Osteocyte (in vitro differentiated cells): ENCODE data around the gene PSMA6. TPM values are rescaled to one million over a fixed set of nuclear protein-coding genes. Genes with fewer than 3 reads are reported as not detected.
"Not testable (repeated sequence)": the region's sequence is repeated elsewhere in the genome, so short reads cannot be mapped to it uniquely, and the experiment has no call there.

Experiments used
- DNase-seq: peaks from one replicate; pipeline ENCODE4 v3.0.0; 2021; ENCODE audit warnings: mixed read lengths; ENCODE audit not compliant: unreplicated experiment; ENCODE audit errors: extremely low spot score
- H3K27ac Mint-ChIP-seq: one replicate; pipeline ENCODE4 v1.8.0; 2021; ENCODE audit warnings: mild to moderate bottlenecking, mixed read lengths; ENCODE audit not compliant: unreplicated experiment
- H3K27me3 Mint-ChIP-seq: one replicate; pipeline ENCODE4 v1.8.0; 2021; ENCODE audit warnings: mixed read lengths; ENCODE audit not compliant: unreplicated experiment
- H3K36me3 Mint-ChIP-seq: one replicate; pipeline ENCODE4 v1.8.0; 2021; ENCODE audit warnings: mixed read lengths; ENCODE audit not compliant: unreplicated experiment
- H3K4me1 Mint-ChIP-seq: one replicate; pipeline ENCODE4 v1.8.0; 2021; ENCODE audit warnings: mixed read lengths; ENCODE audit not compliant: unreplicated experiment
- H3K4me3 Mint-ChIP-seq: one replicate; pipeline ENCODE4 v1.8.0; 2021; ENCODE audit warnings: mild to moderate bottlenecking, moderate library complexity, mixed read lengths; ENCODE audit not compliant: unreplicated experiment
- H3K9me3 Mint-ChIP-seq: one replicate; pipeline ENCODE4 v1.8.0; 2021; ENCODE audit warnings: mixed read lengths; ENCODE audit not compliant: unreplicated experiment
- total RNA-seq: library from RNA; stranded (reverse); gene quantifications from 2 replicates; pipeline ENCODE4 v1.2.1, GENCODE V29; 2021
- TF ChIP-seq, protein P1 (sequence below): fragments of 200-600 bp; sonication (generic); IDR thresholded peaks from 2 replicates; pipeline ENCODE4 v1.5.0; 2021; ENCODE audit warnings: antibody characterized with exemption, mild to moderate bottlenecking, moderate library complexity

The PSMA6 gene
- total RNA-seq, 1 donor from 2014 or later, result 146 TPM

DNA sequence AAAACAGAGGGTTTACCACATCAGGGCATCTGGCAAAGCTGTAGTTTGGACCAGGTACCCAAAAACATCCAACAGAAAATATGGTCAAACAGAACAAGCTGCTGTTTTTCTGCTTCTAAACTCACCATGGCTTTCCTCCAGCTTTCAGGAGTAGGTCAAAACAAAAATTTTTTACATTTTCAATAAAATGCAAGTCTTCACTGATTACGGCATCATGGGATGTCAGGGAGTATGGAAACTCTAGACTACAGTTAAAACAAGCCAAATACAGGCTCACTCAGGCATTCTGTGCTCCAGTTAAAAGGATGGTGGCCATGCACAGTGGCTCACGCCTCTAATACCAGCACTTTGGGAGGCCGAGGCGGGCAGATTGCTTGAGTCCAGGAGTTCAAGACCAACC, 47.1 kb upstream of the PSMA6 start:
- TF ChIP-seq, protein P1, sequence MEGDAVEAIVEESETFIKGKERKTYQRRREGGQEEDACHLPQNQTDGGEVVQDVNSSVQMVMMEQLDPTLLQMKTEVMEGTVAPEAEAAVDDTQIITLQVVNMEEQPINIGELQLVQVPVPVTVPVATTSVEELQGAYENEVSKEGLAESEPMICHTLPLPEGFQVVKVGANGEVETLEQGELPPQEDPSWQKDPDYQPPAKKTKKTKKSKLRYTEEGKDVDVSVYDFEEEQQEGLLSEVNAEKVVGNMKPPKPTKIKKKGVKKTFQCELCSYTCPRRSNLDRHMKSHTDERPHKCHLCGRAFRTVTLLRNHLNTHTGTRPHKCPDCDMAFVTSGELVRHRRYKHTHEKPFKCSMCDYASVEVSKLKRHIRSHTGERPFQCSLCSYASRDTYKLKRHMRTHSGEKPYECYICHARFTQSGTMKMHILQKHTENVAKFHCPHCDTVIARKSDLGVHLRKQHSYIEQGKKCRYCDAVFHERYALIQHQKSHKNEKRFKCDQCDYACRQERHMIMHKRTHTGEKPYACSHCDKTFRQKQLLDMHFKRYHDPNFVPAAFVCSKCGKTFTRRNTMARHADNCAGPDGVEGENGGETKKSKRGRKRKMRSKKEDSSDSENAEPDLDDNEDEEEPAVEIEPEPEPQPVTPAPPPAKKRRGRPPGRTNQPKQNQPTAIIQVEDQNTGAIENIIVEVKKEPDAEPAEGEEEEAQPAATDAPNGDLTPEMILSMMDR, result no peak
- Mint-ChIP-seq H3K27ac (no peak overlapping the region), H3K4me1 (peaks cover 7% of the 10 kb centered on the region), H3K9me3 (no peaks in the 10 kb centered on the region), H3K4me3 (no peak overlapping the region), H3K36me3 (no peaks in the 10 kb centered on the region), H3K27me3 (no peaks in the 10 kb centered on the region)
- no peak for DNase-seq

DNA sequence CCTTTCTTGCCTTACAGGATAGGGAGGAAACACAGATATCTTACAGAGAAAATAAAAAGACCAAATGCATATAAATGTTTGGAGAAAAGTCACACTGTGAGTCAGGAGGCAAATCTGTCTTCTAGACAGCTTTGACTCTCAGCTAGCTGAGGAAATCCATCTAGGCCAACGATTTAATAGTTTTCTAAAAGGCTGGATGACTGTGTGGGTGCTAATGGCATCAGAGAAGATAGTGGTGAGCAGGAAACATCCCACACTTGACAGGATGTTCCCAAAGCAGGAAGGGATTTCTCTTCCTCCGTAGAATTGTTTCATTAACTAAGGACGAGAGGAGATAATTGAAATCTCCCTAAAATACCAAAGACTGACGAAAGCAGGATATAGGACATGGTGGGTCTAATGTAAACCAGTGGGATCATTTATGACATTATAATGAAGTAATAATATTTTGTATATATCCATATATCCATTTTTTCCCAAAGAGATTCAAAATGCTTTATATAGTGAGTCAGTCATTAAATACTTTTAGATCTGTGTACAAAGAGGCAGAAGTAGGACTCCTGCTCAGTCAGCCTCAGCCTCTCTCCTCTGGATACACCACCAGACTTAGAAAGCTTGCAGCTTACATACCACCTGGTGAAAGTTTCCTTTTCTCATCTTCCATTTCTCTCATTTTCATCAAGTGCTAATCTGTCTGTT, 44.3 kb upstream of the PSMA6 start:
- TF ChIP-seq, protein P1, result no peak
- peaks cover under 1% of the 10 kb centered on the region for H3K4me1 Mint-ChIP-seq

DNA sequence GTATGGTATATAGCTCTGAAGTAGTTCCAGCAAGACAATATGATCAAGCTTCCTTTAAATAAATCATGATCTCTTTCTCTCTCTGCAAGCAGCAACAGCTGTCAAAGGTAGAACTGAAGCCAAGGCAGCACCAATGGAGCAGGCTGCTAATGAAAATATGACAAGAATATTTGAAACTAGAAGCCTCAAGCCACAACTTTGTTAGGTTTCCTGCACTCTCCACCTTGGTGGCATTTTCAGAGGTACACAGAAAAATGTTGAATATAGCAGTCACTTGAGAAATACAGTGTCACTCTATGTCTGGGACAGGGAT, 43.8 kb upstream of the PSMA6 start:
- Mint-ChIP-seq H3K4me3 (no peak overlapping the region), H3K27ac (no peak overlapping the region), H3K27me3 (no peaks in the 10 kb centered on the region), H3K4me1 (no peaks in the 10 kb centered on the region), H3K9me3 (no peaks in the 10 kb centered on the region), H3K36me3 (no peaks in the 10 kb centered on the region)
- no peak for DNase-seq
- TF ChIP-seq, protein P1, result no peak

More for the DNA sequence above, 44.3 kb upstream of the PSMA6 start:
- Mint-ChIP-seq H3K27ac (no peak overlapping the region), H3K27me3 (no peaks in the 10 kb centered on the region), H3K4me3 (no peak overlapping the region), H3K9me3 (no peaks in the 10 kb centered on the region), H3K36me3 (no peaks in the 10 kb centered on the region)
- no peak for DNase-seq

DNA sequence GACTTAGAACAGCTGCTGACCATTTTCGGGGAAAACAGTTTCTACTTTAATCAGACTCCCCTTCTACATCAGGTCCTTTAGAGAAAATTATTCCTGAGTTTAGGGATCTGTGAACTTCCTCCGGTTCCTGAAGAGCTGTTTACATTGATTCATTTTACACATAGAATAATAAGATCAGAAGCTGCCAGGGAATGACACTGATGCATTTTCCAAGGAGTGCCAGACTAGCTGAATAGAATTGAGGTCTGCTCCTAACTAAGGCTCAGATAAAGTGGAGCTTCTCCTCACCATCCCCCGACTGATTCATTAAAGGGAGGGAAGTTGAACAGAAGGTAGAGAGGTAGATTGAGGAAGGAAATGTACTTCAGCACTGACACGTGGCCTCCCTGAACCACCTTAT, 41.9 kb upstream of the PSMA6 start:
- no peaks in the 10 kb centered on the region for H3K4me1 Mint-ChIP-seq
- DNase-seq, result no peak
- peaks cover 4% of the 10 kb centered on the region for H3K36me3 Mint-ChIP-seq
- H3K27ac Mint-ChIP-seq, result no peak overlapping the region
- no peaks in the 10 kb centered on the region for H3K27me3 Mint-ChIP-seq
- TF ChIP-seq, protein P1, result no peak
- H3K4me3 Mint-ChIP-seq, result no peak overlapping the region
- H3K9me3 Mint-ChIP-seq, result no peaks in the 10 kb centered on the region

DNA sequence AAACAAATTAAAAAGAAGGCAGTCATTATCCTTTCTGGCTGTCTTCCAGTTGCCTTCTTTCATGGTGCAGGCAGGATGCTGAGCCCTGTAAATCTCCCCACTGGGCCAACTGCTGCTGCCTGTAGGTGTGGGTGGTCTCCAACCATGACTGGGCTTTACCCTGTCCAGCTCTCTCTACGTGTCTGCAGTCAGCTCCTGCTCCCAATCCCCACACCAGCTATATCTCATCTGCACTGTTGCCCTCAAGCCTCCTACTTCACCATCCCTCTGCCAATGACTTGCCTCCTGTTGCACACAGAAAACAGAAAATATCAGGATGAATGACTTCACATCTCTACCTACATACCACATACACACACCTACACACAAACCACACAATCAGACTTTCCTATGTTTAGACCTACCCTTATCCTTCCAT, 39.7 kb upstream of the PSMA6 start:
- Mint-ChIP-seq H3K4me1 (no peaks in the 10 kb centered on the region), H3K27me3 (no peaks in the 10 kb centered on the region), H3K36me3 (peaks cover 4% of the 10 kb centered on the region), H3K4me3 (no peak overlapping the region), H3K27ac (no peak overlapping the region), H3K9me3 (no peaks in the 10 kb centered on the region)
- TF ChIP-seq, protein P1, result no peak
- no peak for DNase-seq

DNA sequence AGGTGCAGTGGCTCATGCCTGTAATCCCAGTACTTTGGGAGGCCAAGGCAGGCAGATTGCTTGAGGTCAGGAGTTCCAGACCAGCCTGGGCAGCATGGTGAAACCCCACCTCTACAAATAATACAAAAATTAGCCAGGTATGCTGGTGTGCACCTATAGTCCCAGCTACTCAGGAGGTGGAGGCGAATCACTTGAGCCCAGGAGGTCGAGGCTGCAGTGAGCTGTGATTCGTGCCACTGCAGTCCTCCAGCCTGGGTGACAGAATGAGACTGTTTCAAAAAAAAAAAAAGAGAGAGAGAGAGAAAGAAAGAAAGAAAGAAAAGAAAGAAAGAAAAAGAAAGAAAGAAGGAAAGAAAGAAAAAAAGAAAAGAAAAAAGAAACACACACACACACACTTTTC, 39.1 kb upstream of the PSMA6 start:
- H3K27me3 Mint-ChIP-seq, H3K4me1 Mint-ChIP-seq, DNase-seq, H3K27ac Mint-ChIP-seq, H3K4me3 Mint-ChIP-seq, H3K36me3 Mint-ChIP-seq, H3K9me3 Mint-ChIP-seq: not testable (repeated sequence)

DNA sequence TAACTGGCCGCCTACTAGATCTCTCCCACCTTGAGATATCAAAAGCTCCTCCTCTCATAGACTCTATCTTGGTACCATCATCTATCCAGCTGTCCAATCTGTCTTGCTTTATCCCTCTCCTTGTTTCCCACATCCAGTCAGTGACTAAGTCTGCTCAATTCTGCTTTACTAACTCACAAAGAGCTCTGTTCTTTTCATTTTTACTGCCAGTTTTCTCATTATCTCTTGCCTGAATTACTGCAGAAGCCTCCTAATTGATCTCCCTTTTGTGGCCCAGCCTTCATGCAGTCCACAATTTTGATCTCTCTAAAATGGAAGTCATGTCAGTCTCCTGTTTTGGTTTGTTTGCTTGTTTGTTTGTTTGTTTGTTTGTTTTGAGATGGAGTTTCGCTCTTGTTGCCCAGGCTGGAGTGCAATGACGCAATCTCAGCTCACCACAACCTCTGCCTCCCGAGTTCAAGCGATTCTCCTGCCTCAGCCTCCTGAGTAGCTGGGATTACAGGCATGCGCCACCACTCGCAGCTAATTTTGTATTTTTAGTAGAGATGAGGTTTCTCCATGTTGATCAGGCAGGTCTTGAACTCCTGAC, 38.1 kb upstream of the PSMA6 start:
- not testable (repeated sequence) for H3K4me3 Mint-ChIP-seq, H3K27me3 Mint-ChIP-seq, H3K9me3 Mint-ChIP-seq, H3K4me1 Mint-ChIP-seq, H3K36me3 Mint-ChIP-seq, H3K27ac Mint-ChIP-seq, DNase-seq
